Tibial artery (tissue), 4 donors: Measurements from ENCODE around the gene NPAS3.

ENCODE experiments used
- DNase-seq, 2 donors: peaks; one replicate each; pipeline ENCODE4 v3.0.0-alpha.2; 2019
- H3K27ac ChIP-seq, 2 donors: fragments of 200-600 bp; sonication (generic) in 1 of 2; 1 replicate in 1 of 2; 2 replicates in 1 of 2; pipeline ENCODE4 v1.5.1; 2018 to 2019; ENCODE audit warnings: mild to moderate bottlenecking in 1 of 2
- H3K27me3 ChIP-seq, 2 donors: fragments of 200-600 bp; sonication (generic) in 1 of 2; one replicate each; pipeline versions ENCODE4 v1.5.1 to v1.6.0; 2016 to 2019
- H3K36me3 ChIP-seq, 3 donors: fragments of 200-600 bp; sonication (generic) in 2 of 3; one replicate each; pipeline ENCODE4 v1.5.1; 2016 to 2019; ENCODE audit warnings: mild to moderate bottlenecking in 2 of 3
- H3K4me1 ChIP-seq, 4 donors: fragments of 200-600 bp; sonication (generic) in 2 of 4; 1 replicate in 3 of 4; 2 replicates in 1 of 4; pipeline ENCODE4 v1.5.1; 2016 to 2019
- H3K4me3 ChIP-seq, 2 donors: fragments of 200-600 bp; sonication (generic) in 1 of 2; 1 replicate in 1 of 2; 2 replicates in 1 of 2; pipeline ENCODE4 v1.5.1; 2018 to 2019; ENCODE audit warnings: mild to moderate bottlenecking in 2 of 2
- H3K9me3 ChIP-seq, 3 donors: fragments of 200-600 bp; sonication (generic) in 1 of 3; one replicate each; pipeline ENCODE4 v1.5.1; 2016 to 2019
- intact Hi-C: fragments of 100-400 bp; cut with DNase I; formaldehyde crosslinking; loops from one replicate; pipeline ENCODE4 v1.15.0; 2023; ENCODE audit warnings: low total_unique reads
- TF ChIP-seq, protein P1 (sequence below), 2 experiments: fragments of 200-600 bp in 1 of 2; fragments of 450-650 bp in 1 of 2; IDR thresholded peaks; one replicate each; pipeline ENCODE4 v1.5.1; 2017 to 2019; ENCODE audit warnings: antibody characterized with exemption in 2 of 2, mild to moderate bottlenecking in 1 of 2, moderate library complexity in 1 of 2

Gene NPAS3

GRCh38 chr14:33700052-33700451 is 761.4 kb downstream of the NPAS3 start:
- H3K4me3 ChIP-seq, result no peak overlapping the region
- H3K27ac ChIP-seq, result no peak overlapping the region
- intact Hi-C loops, result no loop called here
- H3K4me1 ChIP-seq, result no peaks in the 10 kb centered on the region
- no peaks in the 10 kb centered on the region for H3K9me3 ChIP-seq
- no peak for DNase-seq
- TF ChIP-seq, protein P1, sequence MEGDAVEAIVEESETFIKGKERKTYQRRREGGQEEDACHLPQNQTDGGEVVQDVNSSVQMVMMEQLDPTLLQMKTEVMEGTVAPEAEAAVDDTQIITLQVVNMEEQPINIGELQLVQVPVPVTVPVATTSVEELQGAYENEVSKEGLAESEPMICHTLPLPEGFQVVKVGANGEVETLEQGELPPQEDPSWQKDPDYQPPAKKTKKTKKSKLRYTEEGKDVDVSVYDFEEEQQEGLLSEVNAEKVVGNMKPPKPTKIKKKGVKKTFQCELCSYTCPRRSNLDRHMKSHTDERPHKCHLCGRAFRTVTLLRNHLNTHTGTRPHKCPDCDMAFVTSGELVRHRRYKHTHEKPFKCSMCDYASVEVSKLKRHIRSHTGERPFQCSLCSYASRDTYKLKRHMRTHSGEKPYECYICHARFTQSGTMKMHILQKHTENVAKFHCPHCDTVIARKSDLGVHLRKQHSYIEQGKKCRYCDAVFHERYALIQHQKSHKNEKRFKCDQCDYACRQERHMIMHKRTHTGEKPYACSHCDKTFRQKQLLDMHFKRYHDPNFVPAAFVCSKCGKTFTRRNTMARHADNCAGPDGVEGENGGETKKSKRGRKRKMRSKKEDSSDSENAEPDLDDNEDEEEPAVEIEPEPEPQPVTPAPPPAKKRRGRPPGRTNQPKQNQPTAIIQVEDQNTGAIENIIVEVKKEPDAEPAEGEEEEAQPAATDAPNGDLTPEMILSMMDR (IDR thresholded peaks at IDR 0.05), result no peak
- peaks cover 0 to 2% of the 10 kb centered on the region in 2 donors for H3K27me3 ChIP-seq
- no peaks in the 10 kb centered on the region for H3K36me3 ChIP-seq

- TF ChIP-seq, protein P1 (IDR thresholded peaks at IDR 0.05), result no peak
- no peak overlapping the region for H3K27ac ChIP-seq
- no peak overlapping the region for H3K4me3 ChIP-seq
- H3K9me3 ChIP-seq, result no peaks in the 10 kb centered on the region
- DNase-seq, result no peak
- intact Hi-C loops, result no loop called here
- H3K4me1 ChIP-seq, result no peaks in the 10 kb centered on the region
- H3K27me3 ChIP-seq, result peaks cover 0 to 3% of the 10 kb centered on the region in 2 donors
- no peaks in the 10 kb centered on the region for H3K36me3 ChIP-seq
Measured at GRCh38 chr14:33702293-33702692, 763.6 kb downstream of the NPAS3 start.

DNA sequence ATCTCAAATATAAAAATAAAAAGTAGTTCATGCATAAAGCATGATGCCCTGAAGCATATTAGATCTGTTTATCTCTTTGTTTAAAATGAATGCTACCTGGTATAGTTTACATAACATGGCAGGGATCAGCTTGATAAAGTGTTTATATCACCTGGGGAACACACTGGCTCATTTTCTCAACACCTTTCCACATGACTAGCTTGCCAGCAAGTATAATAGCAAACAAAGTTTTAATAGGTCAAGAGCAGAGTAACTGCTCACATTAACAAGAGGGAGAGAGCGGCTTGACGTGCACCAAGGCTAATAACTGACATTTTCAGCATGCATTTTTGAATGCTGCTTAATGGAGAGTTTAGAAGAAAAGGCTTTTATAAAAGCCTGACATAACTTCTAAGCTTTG is 765.8 kb downstream of the NPAS3 start:
- Histone ChIP-seq H3K27ac (no peak overlapping the region), H3K9me3 (no peaks in the 10 kb centered on the region), H3K4me1 (no peaks in the 10 kb centered on the region), H3K36me3 (no peaks in the 10 kb centered on the region), H3K27me3 (peaks cover 0 to 3% of the 10 kb centered on the region in 2 donors), H3K4me3 (no peak overlapping the region)
- TF ChIP-seq, protein P1 (IDR thresholded peaks at IDR 0.05), result no peak
- no peak for DNase-seq
- intact Hi-C loops, result no loop called here

- Histone ChIP-seq H3K27me3 (peaks cover 0 to 3% of the 10 kb centered on the region in 2 donors), H3K4me1 (no peaks in the 10 kb centered on the region), H3K4me3 (no peak overlapping the region), H3K27ac (no peak overlapping the region), H3K36me3 (no peaks in the 10 kb centered on the region), H3K9me3 (no peaks in the 10 kb centered on the region)
- intact Hi-C loops, result no loop called here
- no peak for DNase-seq
- TF ChIP-seq, protein P1 (IDR thresholded peaks at IDR 0.05), result no peak
Measured at GRCh38 chr14:33705490-33705889, 766.8 kb downstream of the NPAS3 start.

DNA sequence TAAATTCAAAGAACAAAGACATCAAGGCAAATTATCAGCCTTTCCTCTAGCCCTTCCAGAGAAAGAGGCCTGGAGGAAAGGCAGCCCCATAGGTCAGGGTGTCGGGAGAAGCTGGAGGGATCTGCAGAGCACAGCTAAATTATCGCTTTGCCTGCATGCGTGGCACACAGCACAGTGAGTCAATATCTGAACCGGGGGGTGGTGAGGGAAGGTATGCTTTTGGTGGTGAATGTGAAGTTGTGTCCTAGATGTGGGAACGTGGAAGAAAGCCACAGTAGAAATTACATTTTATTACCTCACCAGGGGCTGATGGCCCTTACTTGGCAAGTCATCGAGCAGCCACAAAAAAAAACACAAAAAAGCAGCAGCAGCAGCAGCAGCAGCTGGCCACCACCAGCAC is 769.0 kb downstream of the NPAS3 start:
- no peak overlapping the region for H3K4me3 ChIP-seq
- no peak overlapping the region for H3K27ac ChIP-seq
- no peaks in the 10 kb centered on the region for H3K36me3 ChIP-seq
- DNase-seq, result no peak
- peaks cover 0 to 3% of the 10 kb centered on the region in 2 donors for H3K27me3 ChIP-seq
- H3K9me3 ChIP-seq, result no peaks in the 10 kb centered on the region
- H3K4me1 ChIP-seq, result no peaks in the 10 kb centered on the region
- TF ChIP-seq, protein P1 (IDR thresholded peaks at IDR 0.05), result no peak
- intact Hi-C loops, result no loop called here

DNA sequence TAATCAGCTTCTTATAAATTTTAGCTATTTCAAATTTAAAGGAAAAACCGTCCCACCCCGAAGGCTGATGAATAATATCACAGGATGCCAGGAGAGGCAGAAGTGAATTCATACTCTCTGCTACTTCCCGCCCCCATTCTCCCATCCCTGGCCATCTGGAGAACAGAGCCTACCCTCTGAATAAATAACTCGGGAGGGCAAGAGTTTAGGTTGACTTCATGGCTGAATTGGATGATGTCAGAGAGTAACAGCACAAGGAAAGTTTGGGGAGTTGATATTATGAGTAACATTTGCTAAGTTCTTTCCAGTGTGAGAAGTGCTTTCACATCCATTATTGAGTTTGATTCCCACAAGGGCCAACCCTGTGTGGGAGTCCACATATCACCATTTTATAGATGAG is 770.6 kb downstream of the NPAS3 start:
- Histone ChIP-seq H3K4me1 (no peaks in the 10 kb centered on the region), H3K9me3 (no peaks in the 10 kb centered on the region), H3K27me3 (peaks cover 0 to 3% of the 10 kb centered on the region in 2 donors), H3K4me3 (no peak overlapping the region), H3K27ac (no peak overlapping the region), H3K36me3 (no peaks in the 10 kb centered on the region)
- no peak for DNase-seq
- TF ChIP-seq, protein P1 (IDR thresholded peaks at IDR 0.05), result no peak
- intact Hi-C loops, result no loop called here
